ENCODE data around the gene NFIA.

GRCh38 chr1:61376151-61376550, 293.8 kb downstream of the NFIA start:
- no peak for TF ChIP-seq CREB1 (IDR thresholded peaks at IDR 0.05; ENCODE audit: low read depth)
- no peak for TF ChIP-seq EP300 (IDR thresholded peaks at IDR 0.05; ENCODE audit: borderline replicate concordance)
- no peak for TF ChIP-seq MAX (IDR thresholded peaks at IDR 0.05)
- no peak for TF ChIP-seq EGR1 (IDR thresholded peaks at IDR 0.05)
- no peak for TF ChIP-seq RAD21 (IDR thresholded peaks at IDR 0.05; ENCODE audit: low read depth)
- no peak for TF ChIP-seq TAF1 (IDR thresholded peaks at IDR 0.05; ENCODE audit: low read depth)
- no peak for TF ChIP-seq REST (IDR thresholded peaks at IDR 0.05; ENCODE audit: low read depth)
- TF ChIP-seq TEAD4 (IDR thresholded peaks at IDR 0.05): no peak
- no peak for TF ChIP-seq NFIC (IDR thresholded peaks at IDR 0.05)
- TF ChIP-seq CEBPB (IDR thresholded peaks at IDR 0.05): no peak
- no peak for TF ChIP-seq FOXM1 (IDR thresholded peaks at IDR 0.05; ENCODE audit: borderline replicate concordance, low read depth)
- no peak for TF ChIP-seq USF1 (IDR thresholded peaks at IDR 0.05)

Data from Ishikawa (cell line).